ENCODE results near the gene ADARB1.

Gene ADARB1

GRCh38 chr21:45154511-45155508, 80.4 kb downstream of the ADARB1 start:
- TF ChIP-seq CTCF (IDR thresholded peaks at IDR 0.05; ENCODE audit: borderline replicate concordance, insufficient read depth, low read depth, low read length) = no peak
- no peak overlapping the region for H3K4me3 ChIP-seq (ENCODE audit: low read depth, low read length)

- H3K4me3 ChIP-seq (ENCODE audit: low read depth, low read length) = no peak overlapping the region
- no peak for TF ChIP-seq CTCF (IDR thresholded peaks at IDR 0.05; ENCODE audit: borderline replicate concordance, insufficient read depth, low read depth, low read length)
These were observed 81.5 kb downstream of the ADARB1 start for GRCh38 chr21:45155910-45156309.

GRCh38 chr21:45156459-45156858, 82.1 kb downstream of the ADARB1 start:
- no peak overlapping the region for H3K4me3 ChIP-seq (ENCODE audit: low read depth, low read length)
- TF ChIP-seq CTCF (IDR thresholded peaks at IDR 0.05; ENCODE audit: borderline replicate concordance, insufficient read depth, low read depth, low read length) = no peak

- H3K4me3 ChIP-seq (ENCODE audit: low read depth, low read length) = no peak overlapping the region
- no peak for TF ChIP-seq CTCF (IDR thresholded peaks at IDR 0.05; ENCODE audit: borderline replicate concordance, insufficient read depth, low read depth, low read length)
These were observed 83.6 kb downstream of the ADARB1 start for GRCh38 chr21:45157932-45158331.

- TF ChIP-seq CTCF (IDR thresholded peaks at IDR 0.05; ENCODE audit: borderline replicate concordance, insufficient read depth, low read depth, low read length) = no peak
- no peak overlapping the region for H3K4me3 ChIP-seq (ENCODE audit: low read depth, low read length)
These were observed 84.4 kb downstream of the ADARB1 start for GRCh38 chr21:45158491-45159423.

- no peak for TF ChIP-seq CTCF (IDR thresholded peaks at IDR 0.05; ENCODE audit: borderline replicate concordance, insufficient read depth, low read depth, low read length)
- no peak overlapping the region for H3K4me3 ChIP-seq (ENCODE audit: low read depth, low read length)
These were observed 85.8 kb downstream of the ADARB1 start for GRCh38 chr21:45160198-45160597.

Measured in GM12875 (cell line).